ENCODE measurements around the gene PPCDC.

DNA sequence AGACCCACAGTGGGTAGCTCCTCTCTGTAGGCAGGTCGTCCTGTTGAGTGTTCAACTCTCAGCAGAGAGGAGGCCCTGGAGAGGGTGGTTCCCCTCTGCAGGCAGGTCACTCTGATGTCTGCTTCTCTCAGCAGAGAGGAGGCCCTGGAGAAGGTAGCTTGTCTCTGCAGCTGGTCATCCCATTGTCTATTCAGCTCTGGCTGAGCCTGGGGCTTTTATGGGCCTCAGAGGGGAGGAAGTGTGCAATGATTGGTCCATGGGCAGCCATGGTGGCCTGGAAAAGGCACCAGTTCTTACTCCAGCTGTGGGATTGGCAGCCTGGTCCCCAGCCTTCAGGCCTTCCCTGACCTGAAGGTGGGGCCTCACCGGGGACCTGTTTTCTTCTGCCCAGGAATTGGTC lies 52.9 kb downstream of the PPCDC start:
- TF ChIP-seq EZH2 (IDR thresholded peaks at IDR 0.05; ENCODE audit: borderline replicate concordance, low read depth, low read length, severe bottlenecking), result no peak
- TF ChIP-seq, protein P1, sequence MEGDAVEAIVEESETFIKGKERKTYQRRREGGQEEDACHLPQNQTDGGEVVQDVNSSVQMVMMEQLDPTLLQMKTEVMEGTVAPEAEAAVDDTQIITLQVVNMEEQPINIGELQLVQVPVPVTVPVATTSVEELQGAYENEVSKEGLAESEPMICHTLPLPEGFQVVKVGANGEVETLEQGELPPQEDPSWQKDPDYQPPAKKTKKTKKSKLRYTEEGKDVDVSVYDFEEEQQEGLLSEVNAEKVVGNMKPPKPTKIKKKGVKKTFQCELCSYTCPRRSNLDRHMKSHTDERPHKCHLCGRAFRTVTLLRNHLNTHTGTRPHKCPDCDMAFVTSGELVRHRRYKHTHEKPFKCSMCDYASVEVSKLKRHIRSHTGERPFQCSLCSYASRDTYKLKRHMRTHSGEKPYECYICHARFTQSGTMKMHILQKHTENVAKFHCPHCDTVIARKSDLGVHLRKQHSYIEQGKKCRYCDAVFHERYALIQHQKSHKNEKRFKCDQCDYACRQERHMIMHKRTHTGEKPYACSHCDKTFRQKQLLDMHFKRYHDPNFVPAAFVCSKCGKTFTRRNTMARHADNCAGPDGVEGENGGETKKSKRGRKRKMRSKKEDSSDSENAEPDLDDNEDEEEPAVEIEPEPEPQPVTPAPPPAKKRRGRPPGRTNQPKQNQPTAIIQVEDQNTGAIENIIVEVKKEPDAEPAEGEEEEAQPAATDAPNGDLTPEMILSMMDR (IDR thresholded peaks at IDR 0.05; ENCODE audit: borderline replicate concordance, extremely low read depth, low read length, poor library complexity, severe bottlenecking), result no peak
